PFSK-1 (cell line): ENCODE measurements around the gene PELI2.

Experiments
- FOXP2 ChIP-seq: optimal IDR thresholded peaks from 2 replicates; pipeline ENCODE3; 2011; ENCODE audit warnings: borderline replicate concordance, control low read depth, inconsistent platforms; ENCODE audit not compliant: insufficient read depth; ENCODE audit errors: extremely low read length, extremely low read depth
- POLR2AphosphoS5 ChIP-seq: IDR thresholded peaks from 2 replicates; pipeline ENCODE4 v1.6.1; 2012; ENCODE audit warnings: low read depth, mild to moderate bottlenecking, control low read depth, low read length, moderate library complexity
- SIN3A ChIP-seq: IDR thresholded peaks from 2 replicates; pipeline ENCODE4 v1.6.1; 2012; ENCODE audit warnings: mild to moderate bottlenecking, low read length, moderate library complexity, borderline replicate concordance; ENCODE audit not compliant: insufficient read depth
- TAF1 ChIP-seq: IDR thresholded peaks from 2 replicates; pipeline ENCODE4 v1.6.1; 2012; ENCODE audit warnings: low read length, control low read depth, borderline replicate concordance; ENCODE audit not compliant: insufficient read depth
- TF ChIP-seq, protein P1 (sequence below), 2 experiments: IDR thresholded peaks; 2 replicates each; pipeline versions ENCODE4 v1.6.1 to v1.8.0; 2011 to 2012; ENCODE audit warnings: low read depth in 2 of 2, low read length in 2 of 2, control low read depth in 1 of 2, inconsistent platforms in 1 of 2, mild to moderate bottlenecking in 1 of 2, moderate library complexity in 1 of 2; ENCODE audit not compliant: insufficient read depth in 1 of 2

Gene PELI2

DNA sequence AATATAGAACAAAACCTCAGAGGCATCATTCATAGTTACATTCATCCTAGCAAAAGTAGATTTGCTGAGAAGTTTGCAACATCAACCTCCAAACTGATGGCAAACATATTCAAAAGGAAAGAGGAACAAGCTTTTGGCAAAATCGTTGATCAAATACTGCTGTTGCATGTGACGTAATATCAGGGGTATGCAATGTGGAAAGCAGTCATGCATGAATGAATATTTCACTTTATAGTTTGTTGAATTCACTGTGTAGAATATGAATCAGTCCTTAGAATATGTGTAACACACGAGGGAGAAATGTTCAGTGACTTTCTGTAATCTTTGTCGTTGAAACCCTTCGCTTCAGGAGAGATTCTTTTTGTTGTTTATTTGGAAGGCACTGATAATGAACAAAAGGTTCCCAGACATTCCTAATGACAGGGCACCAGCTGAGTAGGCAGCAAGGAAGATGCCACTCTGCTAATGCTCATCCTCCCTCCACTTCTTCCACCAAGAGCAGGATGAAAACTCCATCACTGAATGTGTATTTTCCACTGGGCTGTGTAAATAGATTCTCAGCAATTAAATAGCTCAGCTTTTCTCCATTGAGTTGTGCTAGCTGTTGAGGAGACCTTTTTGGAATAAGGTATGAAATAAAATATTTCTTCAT lies 126.1 kb downstream of the PELI2 start:
- TF ChIP-seq TAF1: no peak
- TF ChIP-seq, protein P1, sequence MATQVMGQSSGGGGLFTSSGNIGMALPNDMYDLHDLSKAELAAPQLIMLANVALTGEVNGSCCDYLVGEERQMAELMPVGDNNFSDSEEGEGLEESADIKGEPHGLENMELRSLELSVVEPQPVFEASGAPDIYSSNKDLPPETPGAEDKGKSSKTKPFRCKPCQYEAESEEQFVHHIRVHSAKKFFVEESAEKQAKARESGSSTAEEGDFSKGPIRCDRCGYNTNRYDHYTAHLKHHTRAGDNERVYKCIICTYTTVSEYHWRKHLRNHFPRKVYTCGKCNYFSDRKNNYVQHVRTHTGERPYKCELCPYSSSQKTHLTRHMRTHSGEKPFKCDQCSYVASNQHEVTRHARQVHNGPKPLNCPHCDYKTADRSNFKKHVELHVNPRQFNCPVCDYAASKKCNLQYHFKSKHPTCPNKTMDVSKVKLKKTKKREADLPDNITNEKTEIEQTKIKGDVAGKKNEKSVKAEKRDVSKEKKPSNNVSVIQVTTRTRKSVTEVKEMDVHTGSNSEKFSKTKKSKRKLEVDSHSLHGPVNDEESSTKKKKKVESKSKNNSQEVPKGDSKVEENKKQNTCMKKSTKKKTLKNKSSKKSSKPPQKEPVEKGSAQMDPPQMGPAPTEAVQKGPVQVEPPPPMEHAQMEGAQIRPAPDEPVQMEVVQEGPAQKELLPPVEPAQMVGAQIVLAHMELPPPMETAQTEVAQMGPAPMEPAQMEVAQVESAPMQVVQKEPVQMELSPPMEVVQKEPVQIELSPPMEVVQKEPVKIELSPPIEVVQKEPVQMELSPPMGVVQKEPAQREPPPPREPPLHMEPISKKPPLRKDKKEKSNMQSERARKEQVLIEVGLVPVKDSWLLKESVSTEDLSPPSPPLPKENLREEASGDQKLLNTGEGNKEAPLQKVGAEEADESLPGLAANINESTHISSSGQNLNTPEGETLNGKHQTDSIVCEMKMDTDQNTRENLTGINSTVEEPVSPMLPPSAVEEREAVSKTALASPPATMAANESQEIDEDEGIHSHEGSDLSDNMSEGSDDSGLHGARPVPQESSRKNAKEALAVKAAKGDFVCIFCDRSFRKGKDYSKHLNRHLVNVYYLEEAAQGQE (IDR thresholded peaks at IDR 0.05; ENCODE audit: insufficient read depth in 1 of 2, low read depth in 2 of 2, low read length in 2 of 2): no peak
- TF ChIP-seq SIN3A: no peak
- TF ChIP-seq POLR2AphosphoS5: no peak
- TF ChIP-seq FOXP2: no peak

DNA sequence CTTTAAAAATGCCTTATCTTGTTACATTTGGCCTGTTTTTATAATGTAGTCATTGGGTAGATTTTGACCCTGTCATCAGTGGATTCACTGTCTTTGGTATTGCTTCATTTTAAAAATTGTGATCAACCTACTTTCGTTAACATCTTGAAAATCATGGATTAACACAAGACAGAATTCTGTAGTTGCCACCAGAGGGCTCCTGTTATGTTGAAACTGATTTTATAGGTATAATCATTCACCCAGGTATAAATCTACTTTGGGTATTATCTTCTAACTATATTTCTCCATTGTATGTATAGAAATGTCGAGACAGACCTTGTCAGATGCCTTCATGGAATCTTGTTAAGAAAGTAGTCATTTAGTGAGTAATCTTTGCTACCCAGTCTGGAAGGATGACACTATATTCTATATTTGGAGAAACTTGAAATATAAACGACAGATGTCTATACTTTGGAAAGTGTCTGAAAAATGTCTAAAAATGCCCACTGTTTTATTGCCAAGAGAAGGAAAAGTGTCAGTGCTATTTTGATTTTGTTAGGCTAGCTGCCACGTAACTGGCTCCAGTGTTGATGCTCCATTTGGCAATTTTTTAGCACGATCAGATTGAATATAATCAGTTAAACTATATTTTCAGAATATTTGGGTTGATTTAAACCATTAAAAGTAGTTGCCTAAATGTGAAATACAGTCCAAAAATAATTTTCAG lies 129.4 kb downstream of the PELI2 start:
- no peak for TF ChIP-seq FOXP2
- TF ChIP-seq TAF1: no peak
- no peak for TF ChIP-seq POLR2AphosphoS5
- TF ChIP-seq, protein P1 (IDR thresholded peaks at IDR 0.05; ENCODE audit: insufficient read depth in 1 of 2, low read depth in 2 of 2, low read length in 2 of 2): no peak
- TF ChIP-seq SIN3A: no peak

DNA sequence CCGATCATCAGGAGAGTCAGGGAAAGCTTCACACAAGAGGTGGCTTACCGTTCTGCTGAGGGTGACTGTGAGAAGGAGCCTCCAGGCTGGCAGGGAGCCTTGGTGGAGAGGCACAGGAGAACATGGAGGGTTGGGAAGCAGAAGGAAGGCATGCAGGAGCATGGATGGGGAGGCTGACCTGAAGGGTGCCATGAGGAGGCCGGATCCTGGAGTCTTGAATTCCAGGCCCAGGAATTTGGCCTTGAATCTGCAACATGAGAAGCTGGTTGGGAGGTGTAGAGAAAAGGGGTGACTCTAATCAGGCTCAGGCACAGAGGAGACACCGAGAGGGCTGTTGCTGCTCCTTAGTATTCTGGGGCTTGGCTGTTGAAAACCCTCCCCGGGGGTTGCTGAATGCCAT lies 130.2 kb downstream of the PELI2 start:
- TF ChIP-seq, protein P1 (IDR thresholded peaks at IDR 0.05; ENCODE audit: insufficient read depth in 1 of 2, low read depth in 2 of 2, low read length in 2 of 2): no peak
- no peak for TF ChIP-seq POLR2AphosphoS5
- no peak for TF ChIP-seq TAF1
- no peak for TF ChIP-seq FOXP2
- no peak for TF ChIP-seq SIN3A

DNA sequence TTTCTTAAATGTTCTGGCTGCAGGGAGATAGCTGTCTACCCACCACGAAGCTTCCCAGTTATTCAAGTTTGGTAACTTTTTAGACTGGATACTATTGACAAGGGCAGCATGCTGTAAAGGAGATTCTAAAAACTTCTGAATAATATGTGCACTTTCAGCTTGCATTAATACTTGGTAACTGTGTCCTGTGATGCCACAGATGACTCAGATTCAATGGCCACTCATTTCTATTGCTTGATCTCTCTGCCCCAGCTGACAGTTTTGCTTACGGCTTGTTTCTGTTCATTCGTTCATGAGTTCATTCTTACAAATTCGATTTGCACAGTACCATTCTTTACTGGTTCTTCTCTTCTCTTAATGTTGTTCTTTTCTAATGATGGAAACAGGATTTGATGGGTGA lies 142.8 kb downstream of the PELI2 start:
- TF ChIP-seq FOXP2 (no peak), SIN3A (no peak), TAF1 (no peak), POLR2AphosphoS5 (no peak)
- TF ChIP-seq, protein P1 (IDR thresholded peaks at IDR 0.05; ENCODE audit: insufficient read depth in 1 of 2, low read depth in 2 of 2, low read length in 2 of 2): no peak
